Esophagus squamous epithelium (tissue), 4 donors: ENCODE results near the gene ZNF445.

Experiments
- POLR2A ChIP-seq, 4 donors: fragments of 450-650 bp; IDR thresholded peaks; one replicate each; pipeline ENCODE4 v1.6.1; 2017; ENCODE audit warnings: antibody characterized with exemption in 4 of 4, mild to moderate bottlenecking in 4 of 4, moderate library complexity in 3 of 4
- TF ChIP-seq, protein P1 (sequence below), 6 experiments: fragments of 450-650 bp in 4 of 6; fragments of 200-600 bp in 2 of 6; sonication (generic) in 2 of 6; IDR thresholded peaks; one replicate each; pipeline ENCODE4 v1.5.1; 2016 to 2019; ENCODE audit warnings: antibody characterized with exemption in 6 of 6, mild to moderate bottlenecking in 4 of 6, moderate library complexity in 4 of 6

DNA sequence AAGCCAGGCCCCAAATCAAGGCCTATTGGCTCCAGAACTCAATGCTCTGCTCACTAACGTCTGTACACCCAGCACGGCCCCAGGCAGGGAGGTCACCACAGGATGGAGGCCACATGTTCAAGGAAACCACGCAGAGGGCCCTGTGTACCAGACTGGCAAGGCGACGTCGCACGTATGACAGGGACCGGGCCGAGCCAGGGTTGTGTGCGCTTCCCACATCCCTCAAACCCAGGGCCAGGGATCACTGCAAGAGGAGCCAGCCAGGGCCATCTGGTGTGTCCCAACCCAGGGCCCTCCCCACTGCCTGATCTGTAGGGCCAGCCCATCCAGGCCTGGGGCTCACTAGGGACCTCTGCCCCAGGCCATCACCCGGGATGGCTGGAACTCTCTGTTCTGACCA is 62.0 kb downstream of the ZNF445 start:
- TF ChIP-seq, protein P1, sequence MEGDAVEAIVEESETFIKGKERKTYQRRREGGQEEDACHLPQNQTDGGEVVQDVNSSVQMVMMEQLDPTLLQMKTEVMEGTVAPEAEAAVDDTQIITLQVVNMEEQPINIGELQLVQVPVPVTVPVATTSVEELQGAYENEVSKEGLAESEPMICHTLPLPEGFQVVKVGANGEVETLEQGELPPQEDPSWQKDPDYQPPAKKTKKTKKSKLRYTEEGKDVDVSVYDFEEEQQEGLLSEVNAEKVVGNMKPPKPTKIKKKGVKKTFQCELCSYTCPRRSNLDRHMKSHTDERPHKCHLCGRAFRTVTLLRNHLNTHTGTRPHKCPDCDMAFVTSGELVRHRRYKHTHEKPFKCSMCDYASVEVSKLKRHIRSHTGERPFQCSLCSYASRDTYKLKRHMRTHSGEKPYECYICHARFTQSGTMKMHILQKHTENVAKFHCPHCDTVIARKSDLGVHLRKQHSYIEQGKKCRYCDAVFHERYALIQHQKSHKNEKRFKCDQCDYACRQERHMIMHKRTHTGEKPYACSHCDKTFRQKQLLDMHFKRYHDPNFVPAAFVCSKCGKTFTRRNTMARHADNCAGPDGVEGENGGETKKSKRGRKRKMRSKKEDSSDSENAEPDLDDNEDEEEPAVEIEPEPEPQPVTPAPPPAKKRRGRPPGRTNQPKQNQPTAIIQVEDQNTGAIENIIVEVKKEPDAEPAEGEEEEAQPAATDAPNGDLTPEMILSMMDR (IDR thresholded peaks at IDR 0.05) = no peak
- no peak for TF ChIP-seq POLR2A (IDR thresholded peaks at IDR 0.05)
